GM23338 (cell line): ENCODE results near the gene FAM25A. TPM values are rescaled to one million over a fixed set of nuclear protein-coding genes. Genes with fewer than 3 reads are reported as not detected.

Source experiments
- ATAC-seq: fragments of 200-7000 bp; cut with Tn5 transposase; 3 replicates; pipeline ENCODE4 v1.9.1; 2020
- DNase-seq: peaks from one replicate; pipeline ENCODE4 v3.0.0-alpha.2; 2015; ENCODE audit warnings: low spot score
- H2AFZ ChIP-seq: fragments of 200-600 bp; sonication (generic); 2 replicates; pipeline ENCODE4 v1.8.0; 2016; ENCODE audit warnings: antibody characterized with exemption, mild to moderate bottlenecking, moderate library complexity
- H3F3A ChIP-seq: fragments of 200-600 bp; sonication (generic); replicated peaks from 2 replicates; pipeline ENCODE4 v1.8.0; 2017; ENCODE audit warnings: antibody characterized with exemption, mixed run types, low read depth
- H3K27ac ChIP-seq: fragments of 200-600 bp; sonication (generic); 2 replicates; pipeline ENCODE4 v1.6.1; 2016; ENCODE audit warnings: low read depth
- H3K27me3 ChIP-seq: fragments of 200-600 bp; sonication (generic); 2 replicates; pipeline ENCODE4 v1.8.0; 2016; ENCODE audit warnings: mild to moderate bottlenecking, mixed run types, moderate library complexity; ENCODE audit not compliant: insufficient read depth
- H3K36me3 ChIP-seq: fragments of 200-600 bp; sonication (generic); 2 replicates; pipeline ENCODE4 v1.8.0; 2016; ENCODE audit warnings: mild to moderate bottlenecking; ENCODE audit not compliant: insufficient read depth
- H3K4me1 ChIP-seq: fragments of 200-600 bp; sonication (generic); 2 replicates; pipeline ENCODE4 v1.8.0; 2016; ENCODE audit warnings: mild to moderate bottlenecking, moderate library complexity; ENCODE audit not compliant: insufficient read depth
- H3K4me2 ChIP-seq: fragments of 200-600 bp; sonication (generic); 2 replicates; pipeline ENCODE4 v1.7.1; 2017; ENCODE audit warnings: mixed run types
- H3K4me3 ChIP-seq: fragments of 200-600 bp; sonication (generic); 2 replicates; pipeline ENCODE4 v1.6.1; 2016; ENCODE audit warnings: mixed run types
- H3K79me2 ChIP-seq: fragments of 200-600 bp; sonication (generic); replicated peaks from 2 replicates; pipeline ENCODE4 v1.8.0; 2017; ENCODE audit warnings: mild to moderate bottlenecking; ENCODE audit not compliant: insufficient read depth
- H3K9me2 ChIP-seq: fragments of 200-600 bp; sonication (generic); 2 replicates; pipeline ENCODE4 v1.8.0; 2017; ENCODE audit not compliant: insufficient read depth
- H4K20me1 ChIP-seq: fragments of 200-600 bp; sonication (generic); replicated peaks from 2 replicates; pipeline ENCODE4 v1.8.0; 2017; ENCODE audit warnings: mild to moderate bottlenecking; ENCODE audit not compliant: insufficient read depth
- H3K27ac Mint-ChIP-seq: 2 replicates; pipeline ENCODE4 v1.8.0; 2020; ENCODE audit warnings: inconsistent platforms, mild to moderate bottlenecking, moderate library complexity, mixed read lengths
- H3K27me3 Mint-ChIP-seq: 3 replicates; pipeline ENCODE4 v1.8.0; 2022; ENCODE audit warnings: low read depth, mild to moderate bottlenecking, moderate library complexity, mixed read lengths, inconsistent platforms; ENCODE audit not compliant: insufficient read depth, poor library complexity
- H3K36me3 Mint-ChIP-seq: 3 replicates; pipeline ENCODE4 v1.8.0; 2021; ENCODE audit warnings: low read depth, mild to moderate bottlenecking, inconsistent platforms, moderate library complexity, mixed read lengths
- H3K4me1 Mint-ChIP-seq: 3 replicates; pipeline ENCODE4 v1.8.0; 2020; ENCODE audit warnings: mild to moderate bottlenecking, inconsistent platforms, mixed read lengths
- H3K4me3 Mint-ChIP-seq: 3 replicates; pipeline ENCODE4 v1.8.0; 2021; ENCODE audit warnings: moderate library complexity, mild to moderate bottlenecking, inconsistent platforms, mixed read lengths
- H3K9me3 Mint-ChIP-seq: 3 replicates; pipeline ENCODE4 v1.8.0; 2020; ENCODE audit warnings: moderate library complexity, mild to moderate bottlenecking, inconsistent platforms, mixed read lengths
- CREB1 ChIP-seq: fragments of 250-450 bp; sonication (Bioruptor Pico); IDR thresholded peaks from 2 replicates; pipeline ENCODE4 v1.5.0; 2020; ENCODE audit warnings: low read depth, mild to moderate bottlenecking, moderate library complexity
- CTCF ChIP-seq, 2 experiments: fragments of 200-600 bp in 1 of 2; sonication (generic) in 1 of 2; conservative IDR thresholded peaks; 2 replicates each; pipeline versions ENCODE4 v1.5.1 to v1.6.1; 2016 to 2017; ENCODE audit warnings: antibody characterized with exemption in 2 of 2, low read depth in 2 of 2, mild to moderate bottlenecking in 2 of 2, moderate library complexity in 1 of 2
- ETS1 ChIP-seq: IDR thresholded peaks from 2 replicates; pipeline ENCODE4 v1.6.1; 2016; ENCODE audit warnings: antibody characterized with exemption
- EZH2 ChIP-seq: fragments of 200-600 bp; sonication (generic); IDR thresholded peaks from one replicate; pipeline ENCODE4 v1.8.0; 2017; ENCODE audit warnings: antibody characterized with exemption, mild to moderate bottlenecking, low read depth; ENCODE audit not compliant: unreplicated experiment
- EZH2phosphoT487 ChIP-seq: fragments of 200-600 bp; sonication (generic); IDR thresholded peaks from one replicate; pipeline ENCODE4 v1.8.1; 2018; ENCODE audit warnings: antibody characterized with exemption; ENCODE audit not compliant: unreplicated experiment
- JUNB ChIP-seq: IDR thresholded peaks from one replicate; pipeline ENCODE4 v1.6.1; 2016; ENCODE audit warnings: antibody characterized with exemption; ENCODE audit not compliant: unreplicated experiment
- NANOG ChIP-seq: IDR thresholded peaks from 2 replicates; pipeline ENCODE4 v1.6.1; 2016; ENCODE audit warnings: antibody characterized with exemption, borderline replicate concordance
- POLR2AphosphoS5 ChIP-seq: IDR thresholded peaks from 2 replicates; pipeline ENCODE4 v1.6.1; 2016; ENCODE audit warnings: antibody characterized with exemption, low read depth
- REST ChIP-seq: IDR thresholded peaks from one replicate; pipeline ENCODE4 v1.6.1; 2018; ENCODE audit warnings: antibody characterized with exemption; ENCODE audit not compliant: unreplicated experiment
- STAT1 ChIP-seq: IDR thresholded peaks from one replicate; pipeline ENCODE4 v1.6.1; 2016; ENCODE audit warnings: antibody characterized with exemption; ENCODE audit not compliant: unreplicated experiment
- ZNF114 ChIP-seq: fragments of 250-450 bp; sonication (Bioruptor Pico); IDR thresholded peaks from 2 replicates; pipeline ENCODE4 v1.5.0; 2020; ENCODE audit warnings: mild to moderate bottlenecking, moderate library complexity
- ZNF331 ChIP-seq: fragments of 250-450 bp; sonication (Bioruptor Pico); IDR thresholded peaks from 2 replicates; pipeline ENCODE4 v1.5.0; 2020; ENCODE audit warnings: low read depth, mild to moderate bottlenecking, moderate library complexity
- ZNF462 ChIP-seq: fragments of 250-450 bp; sonication (Bioruptor Pico); IDR thresholded peaks from 2 replicates; pipeline ENCODE4 v1.5.0; 2020; ENCODE audit warnings: mild to moderate bottlenecking, moderate library complexity
- polyA plus RNA-seq: library from polyadenylated mRNA; unstranded; fragments of >200 nt; fragmentation: Nextera tagmentation; extraction: Ambion mirVana; gene quantifications from 2 replicates; pipeline ENCODE4 v1.2.1, GENCODE V29; 2016
- total RNA-seq: library from RNA; depleted of rRNA; stranded (reverse); fragments of >200 nt; shearing (Covaris generic); gene quantifications from 2 replicates; pipeline ENCODE4 v1.2.3, GENCODE V29; 2014

FAM25A gene
- total and polyA plus RNA-seq, 2 experiments from 2014 or later, result not detected

- Histone ChIP-seq H3K79me2 (no peaks in the 10 kb centered on the region), H2AFZ (no peak overlapping the region), H3K4me3 (no peak overlapping the region), H3K9me2 (no peaks in the 10 kb centered on the region), H3K4me2 (no peak overlapping the region), H3F3A (no peaks in the 10 kb centered on the region), H3K27ac (no peak overlapping the region), H3K36me3 (no peaks in the 10 kb centered on the region; the same call in 1 of the 2 replicates), H3K4me1 (no peaks in the 10 kb centered on the region; the same call in 1 of the 2 replicates), H4K20me1 (no peaks in the 10 kb centered on the region), H3K27me3 (no peaks in the 10 kb centered on the region)
- DNase-seq (no peak), ATAC-seq (no peak)
- no peaks in the 10 kb centered on the region for H3K27me3 Mint-ChIP-seq
- H3K27ac Mint-ChIP-seq, result no peak overlapping the region
- H3K36me3 Mint-ChIP-seq, result peaks cover 18% of the 10 kb centered on the region; the same call in 2 of the 3 replicates
- no peak overlapping the region for H3K4me3 Mint-ChIP-seq
- H3K4me1 Mint-ChIP-seq, result no peaks in the 10 kb centered on the region
- peaks cover 32% of the 10 kb centered on the region for H3K9me3 Mint-ChIP-seq
- TF ChIP-seq EZH2 (no peak), ZNF462 (CRISPR knock-in tag) (no peak), STAT1 (no peak), CREB1 (CRISPR knock-in tag) (no peak), EZH2phosphoT487 (no peak), ETS1 (no peak), POLR2AphosphoS5 (no peak), CTCF (conservative IDR thresholded peaks at IDR 0.05; ENCODE audit: low read depth in 2 of 2) (no peak), JUNB (no peak), ZNF114 (CRISPR knock-in tag) (no peak), NANOG (no peak), REST (no peak), ZNF331 (CRISPR knock-in tag) (no peak)
Measured at GRCh38 chr10:87030912-87031635, 11.0 kb downstream of the FAM25A start.
